Retinal pigment epithelial cell (primary cell): ENCODE results near the gene OTUB1.

Experiments used
- DNase-seq: peaks from one replicate; pipeline ENCODE4 v3.0.0-alpha.2; 2010; ENCODE audit warnings: low read depth
- H3K4me3 ChIP-seq: 2 replicates; pipeline ENCODE4 v1.5.1; 2011; ENCODE audit warnings: mild to moderate bottlenecking, low read length, control low read depth, moderate library complexity
- CTCF ChIP-seq: conservative IDR thresholded peaks from 2 replicates; pipeline ENCODE4 v1.5.1; 2011; ENCODE audit warnings: low read depth, low read length, control low read depth, inconsistent platforms

Gene OTUB1

GRCh38 chr11:64039012-64039665, 52.9 kb downstream of the OTUB1 start:
- no peak overlapping the region for H3K4me3 ChIP-seq
- no peak for TF ChIP-seq CTCF
- DNase-seq: no peak

- peak; percentile 73 for TF ChIP-seq CTCF
Observed at GRCh38 chr11:64040684-64041322, 54.6 kb downstream of the OTUB1 start.

GRCh38 chr11:64041846-64042245, 55.6 kb downstream of the OTUB1 start:
- no peak overlapping the region for H3K4me3 ChIP-seq
- DNase-seq: no peak
- no peak for TF ChIP-seq CTCF

More at GRCh38 chr11:64040684-64041322, 54.6 kb downstream of the OTUB1 start:
- DNase-seq: peak; percentile 48
- no peak overlapping the region for H3K4me3 ChIP-seq

- H3K4me3 ChIP-seq: no peak overlapping the region
- no peak for TF ChIP-seq CTCF
- DNase-seq: no peak
Observed at GRCh38 chr11:64042301-64042700, 56.1 kb downstream of the OTUB1 start.

- no peak overlapping the region for H3K4me3 ChIP-seq
- TF ChIP-seq CTCF: no peak
- no peak for DNase-seq
Observed at GRCh38 chr11:64043545-64043944, 57.3 kb downstream of the OTUB1 start.

GRCh38 chr11:64044730-64045393, 58.6 kb downstream of the OTUB1 start:
- H3K4me3 ChIP-seq: no peak overlapping the region
- no peak for DNase-seq
- no peak for TF ChIP-seq CTCF
